ENCODE measurements around the gene CLDN9. TPM values are rescaled to one million over a fixed set of nuclear protein-coding genes. Genes with fewer than 3 reads are reported as not detected.

CLDN9 gene
- total and polyA plus RNA-seq, 2 experiments from 2014 or later: 0.09 TPM; not detected in 1

DNA sequence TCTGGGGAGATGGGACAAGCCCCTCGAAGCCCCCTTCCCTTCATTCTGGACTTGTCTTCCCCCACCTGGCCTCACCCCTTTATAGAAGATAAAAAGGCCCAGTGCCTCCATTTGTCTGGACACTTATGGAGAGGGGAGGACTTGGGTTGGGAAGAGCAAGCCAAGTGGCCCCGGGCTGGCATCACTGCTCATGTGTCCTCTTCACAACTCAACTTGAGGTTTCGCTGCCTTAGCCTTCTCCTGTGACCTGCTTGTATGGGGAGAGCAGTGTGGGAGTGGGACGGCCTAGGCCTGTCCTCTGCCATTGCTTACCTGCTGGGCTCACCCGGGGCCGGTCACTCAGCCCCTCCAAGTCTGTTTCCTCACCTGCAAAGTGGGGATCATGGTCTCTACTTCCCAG, 42.2 kb upstream of the CLDN9 start:
- no peak overlapping the region for H3K4me2 ChIP-seq (ENCODE audit: unreplicated experiment)
- H3K36me3 ChIP-seq (ENCODE audit: low read depth): no peaks in the 10 kb centered on the region
- in situ Hi-C loops (cut with MboI): no loop called here
- no peaks in the 10 kb centered on the region for H3K79me2 ChIP-seq (ENCODE audit: insufficient read depth)
- H3K4me1 ChIP-seq (ENCODE audit: insufficient read depth): no peaks in the 10 kb centered on the region
- peak overlapping the region; percentile 73 for H3K4me3 ChIP-seq
- H3K9me2 ChIP-seq (ENCODE audit: insufficient read depth): no peaks in the 10 kb centered on the region
- no peak overlapping the region for H2AFZ ChIP-seq
- no peak for DNase-seq
- no peak overlapping the region for H3K27ac ChIP-seq
- H3K27me3 ChIP-seq (replicated peaks; ENCODE audit: insufficient read depth): peaks cover 18% of the 10 kb centered on the region
- no peak overlapping the region for H3K9ac ChIP-seq
- 91 to 96% methylated on average over 6 of the region's 6 CpGs for WGBS, 2 experiments (ENCODE audit: low coverage in 1 of 2, low lambda C conversion rate in 2 of 2, missing lambda C conversion rate in 2 of 2)
- no peaks in the 10 kb centered on the region for H4K20me1 ChIP-seq (ENCODE audit: insufficient read depth)
- no peaks in the 10 kb centered on the region for H3K9me3 ChIP-seq (ENCODE audit: low read depth)
- TF ChIP-seq EZH2phosphoT487 (IDR thresholded peaks at IDR 0.05; ENCODE audit: insufficient read depth, low read depth): no peak
- TF ChIP-seq EZH2 (IDR thresholded peaks at IDR 0.05; ENCODE audit: insufficient read depth, poor library complexity, severe bottlenecking): no peak
- no peaks in the 10 kb centered on the region for H3F3A ChIP-seq (ENCODE audit: insufficient read depth)

GRCh38 chr16:2971134-2971984, 41.4 kb upstream of the CLDN9 start:
- H3K9me2 ChIP-seq (ENCODE audit: insufficient read depth): no peaks in the 10 kb centered on the region
- H3K4me3 ChIP-seq: no peak overlapping the region
- no peaks in the 10 kb centered on the region for H4K20me1 ChIP-seq (ENCODE audit: insufficient read depth)
- H2AFZ ChIP-seq: no peak overlapping the region
- H3K9me3 ChIP-seq (ENCODE audit: low read depth): no peaks in the 10 kb centered on the region
- H3K36me3 ChIP-seq (ENCODE audit: low read depth): no peaks in the 10 kb centered on the region
- H3F3A ChIP-seq (ENCODE audit: insufficient read depth): no peaks in the 10 kb centered on the region
- H3K27ac ChIP-seq: no peak overlapping the region
- no peak overlapping the region for H3K4me2 ChIP-seq (ENCODE audit: unreplicated experiment)
- no peaks in the 10 kb centered on the region for H3K79me2 ChIP-seq (ENCODE audit: insufficient read depth)
- H3K9ac ChIP-seq: no peak overlapping the region
- no peaks in the 10 kb centered on the region for H3K4me1 ChIP-seq (ENCODE audit: insufficient read depth)
- peaks cover 10% of the 10 kb centered on the region; the same call in 1 of the 2 replicates for H3K27me3 ChIP-seq (replicated peaks; ENCODE audit: insufficient read depth)
- TF ChIP-seq EZH2phosphoT487 (IDR thresholded peaks at IDR 0.05; ENCODE audit: insufficient read depth, low read depth) (no peak), EZH2 (IDR thresholded peaks at IDR 0.05; ENCODE audit: insufficient read depth, poor library complexity, severe bottlenecking) (no peak)
- DNase-seq: no peak
- in situ Hi-C loops (cut with MboI): no loop called here
- WGBS, 2 experiments (ENCODE audit: low coverage in 1 of 2, low lambda C conversion rate in 2 of 2, missing lambda C conversion rate in 2 of 2): 96% methylated on average over 33 of the region's 35 CpGs

GRCh38 chr16:2971985-2972784, 40.5 kb upstream of the CLDN9 start:
- H3K27me3 ChIP-seq (replicated peaks; ENCODE audit: insufficient read depth): peaks cover 10% of the 10 kb centered on the region; the same call in 1 of the 2 replicates
- H3K4me3 ChIP-seq: no peak overlapping the region
- TF ChIP-seq EZH2phosphoT487 (IDR thresholded peaks at IDR 0.05; ENCODE audit: insufficient read depth, low read depth): no peak
- no peak for TF ChIP-seq EZH2 (IDR thresholded peaks at IDR 0.05; ENCODE audit: insufficient read depth, poor library complexity, severe bottlenecking)
- no peak overlapping the region for H3K9ac ChIP-seq
- no peaks in the 10 kb centered on the region for H3K9me3 ChIP-seq (ENCODE audit: low read depth)
- in situ Hi-C loops (cut with MboI): no loop called here
- H3K4me1 ChIP-seq (ENCODE audit: insufficient read depth): no peaks in the 10 kb centered on the region
- H3K9me2 ChIP-seq (ENCODE audit: insufficient read depth): no peaks in the 10 kb centered on the region
- H3K79me2 ChIP-seq (ENCODE audit: insufficient read depth): no peaks in the 10 kb centered on the region
- no peak overlapping the region for H3K4me2 ChIP-seq (ENCODE audit: unreplicated experiment)
- H3F3A ChIP-seq (ENCODE audit: insufficient read depth): no peaks in the 10 kb centered on the region
- no peaks in the 10 kb centered on the region for H3K36me3 ChIP-seq (ENCODE audit: low read depth)
- DNase-seq: no peak
- no peaks in the 10 kb centered on the region for H4K20me1 ChIP-seq (ENCODE audit: insufficient read depth)
- WGBS, 2 experiments (ENCODE audit: low coverage in 1 of 2, low lambda C conversion rate in 2 of 2, missing lambda C conversion rate in 2 of 2): 80 to 87% methylated on average over 14 to 15 of the region's 15 CpGs
- H2AFZ ChIP-seq: no peak overlapping the region
- H3K27ac ChIP-seq: no peak overlapping the region

GRCh38 chr16:2973093-2973492, 39.6 kb upstream of the CLDN9 start:
- WGBS, 2 experiments (ENCODE audit: low coverage in 1 of 2, low lambda C conversion rate in 2 of 2, missing lambda C conversion rate in 2 of 2): 92 to 93% methylated on average over 5 of the region's 5 CpGs
- no peak for DNase-seq
- H3K4me1 ChIP-seq (ENCODE audit: insufficient read depth): no peaks in the 10 kb centered on the region
- H4K20me1 ChIP-seq (ENCODE audit: insufficient read depth): no peaks in the 10 kb centered on the region
- H3K9me3 ChIP-seq (ENCODE audit: low read depth): no peaks in the 10 kb centered on the region
- H3K9ac ChIP-seq: no peak overlapping the region
- no peak overlapping the region for H3K4me3 ChIP-seq
- no peaks in the 10 kb centered on the region for H3K9me2 ChIP-seq (ENCODE audit: insufficient read depth)
- H3K27ac ChIP-seq: no peak overlapping the region
- no peak overlapping the region for H3K4me2 ChIP-seq (ENCODE audit: unreplicated experiment)
- no peaks in the 10 kb centered on the region for H3K36me3 ChIP-seq (ENCODE audit: low read depth)
- H3K27me3 ChIP-seq (replicated peaks; ENCODE audit: insufficient read depth): 0 out of 2 replicates have a peak, but pooled peaks cover under 1% of the 10 kb centered on the region
- H2AFZ ChIP-seq: no peak overlapping the region
- TF ChIP-seq EZH2phosphoT487 (IDR thresholded peaks at IDR 0.05; ENCODE audit: insufficient read depth, low read depth) (no peak), EZH2 (IDR thresholded peaks at IDR 0.05; ENCODE audit: insufficient read depth, poor library complexity, severe bottlenecking) (no peak)
- H3K79me2 ChIP-seq (ENCODE audit: insufficient read depth): no peaks in the 10 kb centered on the region
- H3F3A ChIP-seq (ENCODE audit: insufficient read depth): no peaks in the 10 kb centered on the region
- in situ Hi-C loops (cut with MboI): no loop called here

Measured in GM23248 (cell line).